Kidney epithelial cell (primary cell): ENCODE results near the gene HPGDS. TPM values are rescaled to one million over a fixed set of nuclear protein-coding genes. Genes with fewer than 3 reads are reported as not detected.

Experiments used
- DNase-seq: peaks from one replicate; pipeline ENCODE4 v3.0.0-alpha.2; 2010; ENCODE audit warnings: low read depth
- H3K27me3 ChIP-seq: 2 replicates; pipeline ENCODE4 v1.6.0; 2011; ENCODE audit warnings: low read length; ENCODE audit not compliant: control insufficient read depth, insufficient read depth
- H3K36me3 ChIP-seq: 2 replicates; pipeline ENCODE4 v1.5.1; 2011; ENCODE audit warnings: low read length; ENCODE audit not compliant: control insufficient read depth, insufficient read depth
- H3K4me3 ChIP-seq: 2 replicates; pipeline ENCODE4 v1.5.1; 2011; ENCODE audit warnings: low read depth, mild to moderate bottlenecking, control low read depth, low read length
- CTCF ChIP-seq: IDR thresholded peaks from 2 replicates; pipeline ENCODE4 v1.5.1; 2011; ENCODE audit warnings: mild to moderate bottlenecking, moderate library complexity, low read length, control low read depth, inconsistent platforms; ENCODE audit not compliant: insufficient read depth, poor library complexity, severe bottlenecking
- total RNA-seq: library from RNA; depleted of rRNA; stranded (reverse); fragments of >200 nt; gene quantifications from 2 replicates; pipeline ENCODE4 v1.2.3, GENCODE V29; 2015

Gene HPGDS
- total RNA-seq, 1 donor from 2014 or later, result not detected

- TF ChIP-seq CTCF, result no peak
- no peaks in the 10 kb centered on the region for H3K36me3 ChIP-seq
- H3K27me3 ChIP-seq, result no peaks in the 10 kb centered on the region
- H3K4me3 ChIP-seq, result no peak overlapping the region
- DNase-seq, result no peak
Observed at GRCh38 chr4:94370533-94371254, 28.1 kb upstream of the HPGDS start.

- Histone ChIP-seq H3K36me3 (no peaks in the 10 kb centered on the region), H3K27me3 (no peaks in the 10 kb centered on the region), H3K4me3 (no peak overlapping the region)
- no peak for TF ChIP-seq CTCF
- no peak for DNase-seq
Observed at GRCh38 chr4:94369046-94369445, 26.4 kb upstream of the HPGDS start.

GRCh38 chr4:94368459-94368858 is 25.8 kb upstream of the HPGDS start:
- no peaks in the 10 kb centered on the region for H3K27me3 ChIP-seq
- no peak overlapping the region for H3K4me3 ChIP-seq
- DNase-seq, result no peak
- TF ChIP-seq CTCF, result no peak
- H3K36me3 ChIP-seq, result no peaks in the 10 kb centered on the region

GRCh38 chr4:94365304-94365703 is 22.7 kb upstream of the HPGDS start:
- TF ChIP-seq CTCF, result no peak
- no peaks in the 10 kb centered on the region for H3K36me3 ChIP-seq
- no peak overlapping the region for H3K4me3 ChIP-seq
- no peak for DNase-seq
- no peaks in the 10 kb centered on the region for H3K27me3 ChIP-seq

- Histone ChIP-seq H3K4me3 (no peak overlapping the region), H3K36me3 (no peaks in the 10 kb centered on the region), H3K27me3 (no peaks in the 10 kb centered on the region)
- TF ChIP-seq CTCF, result no peak
- no peak for DNase-seq
Observed at GRCh38 chr4:94364527-94364926, 21.9 kb upstream of the HPGDS start.

- no peak for DNase-seq
- H3K27me3 ChIP-seq, result no peaks in the 10 kb centered on the region
- no peak for TF ChIP-seq CTCF
- H3K4me3 ChIP-seq, result no peak overlapping the region
- H3K36me3 ChIP-seq, result no peaks in the 10 kb centered on the region
Observed at GRCh38 chr4:94363136-94363655, 20.6 kb upstream of the HPGDS start.
